Mesothelial cell of epicardium (in vitro differentiated cells): ENCODE data around the gene TAS2R5. TPM values are rescaled to one million over a fixed set of nuclear protein-coding genes. Genes with fewer than 3 reads are reported as not detected.

Source experiments
- DNase-seq, 2 experiments: peaks; one replicate each; pipeline ENCODE4 v3.0.0; 2021; ENCODE audit warnings: low spot score in 2 of 2; ENCODE audit not compliant: unreplicated experiment in 2 of 2
- H3K27ac Mint-ChIP-seq: 2 replicates; pipeline ENCODE4 v1.8.0; 2021; ENCODE audit warnings: mixed read lengths
- H3K27me3 Mint-ChIP-seq: 2 replicates; pipeline ENCODE4 v1.8.0; 2021; ENCODE audit warnings: low read depth, mixed read lengths
- H3K36me3 Mint-ChIP-seq: 2 replicates; pipeline ENCODE4 v1.8.0; 2021; ENCODE audit warnings: mixed read lengths
- H3K4me1 Mint-ChIP-seq: 2 replicates; pipeline ENCODE4 v1.8.0; 2021; ENCODE audit warnings: mixed read lengths
- H3K4me3 Mint-ChIP-seq: 2 replicates; pipeline ENCODE4 v1.8.0; 2021; ENCODE audit warnings: mild to moderate bottlenecking, moderate library complexity, mixed read lengths
- H3K9me3 Mint-ChIP-seq: 2 replicates; pipeline ENCODE4 v1.8.0; 2021; ENCODE audit warnings: mixed read lengths
- CTCF ChIP-seq: fragments of 200-600 bp; sonication (generic); IDR thresholded peaks from one replicate; pipeline ENCODE4 v1.5.0; 2021; ENCODE audit warnings: antibody characterized with exemption; ENCODE audit not compliant: unreplicated experiment
- total RNA-seq: library from RNA; stranded (reverse); gene quantifications from 3 replicates; pipeline ENCODE4 v1.2.1, GENCODE V29; 2021

Gene TAS2R5
- total RNA-seq, 1 donor from 2014 or later: 5.1 TPM

- H3K4me1 Mint-ChIP-seq: no peaks in the 10 kb centered on the region
- TF ChIP-seq CTCF: no peak
- H3K27me3 Mint-ChIP-seq: no peaks in the 10 kb centered on the region
- no peak for DNase-seq
- H3K4me3 Mint-ChIP-seq: no peak overlapping the region
- no peaks in the 10 kb centered on the region for H3K36me3 Mint-ChIP-seq
- H3K9me3 Mint-ChIP-seq: no peaks in the 10 kb centered on the region
- H3K27ac Mint-ChIP-seq: no peak overlapping the region
Measured at GRCh38 chr7:141840708-141841107, 50.7 kb downstream of the TAS2R5 start.

Other genes with a start within 250 kb of the TAS2R5 start
- gene AGK, start 238.8 kb upstream of the TAS2R5 start, total RNA-seq: 31.1 to 35.1 TPM (median 35.0 TPM) in 3 replicates
- gene DENND11, start 88.1 kb upstream of the TAS2R5 start, total RNA-seq: 22.4 to 22.7 TPM (median 22.7 TPM) in 3 replicates
- gene WEE2, start 81.9 kb upstream of the TAS2R5 start, total RNA-seq: 0.09 TPM in 1 of 3 replicates, not detected in the others
- gene SSBP1, start 51.9 kb upstream of the TAS2R5 start, total RNA-seq: 120 to 127 TPM (median 123 TPM) in 3 replicates
- gene TAS2R3, start 26.1 kb upstream of the TAS2R5 start, total RNA-seq: 4.0 to 5.6 TPM (median 5.0 TPM) in 3 replicates
- gene TAS2R4, start 13.5 kb upstream of the TAS2R5 start, total RNA-seq: 3.3 to 4.3 TPM (median 3.5 TPM) in 3 replicates
- not detected in 3 replicates for gene PRSS37, start 51.3 kb downstream of the TAS2R5 start, total RNA-seq
- 0.14 to 0.18 TPM in 2 of 3 replicates, not detected in the other for gene OR9A4, start 126.2 kb downstream of the TAS2R5 start, total RNA-seq
- not detected in 3 replicates for gene CLEC5A, start 156.8 kb downstream of the TAS2R5 start, total RNA-seq
- not detected in 3 replicates for gene TAS2R38, start 183.6 kb downstream of the TAS2R5 start, total RNA-seq
- gene MGAM, start 205.7 kb downstream of the TAS2R5 start, total RNA-seq: 0.75 to 0.96 TPM (median 0.95 TPM) in 3 replicates